SK-N-MC (cell line): ENCODE measurements around the gene SIGMAR1.

Experiments used
- EZH2 ChIP-seq: fragments of 200-600 bp; sonication (generic); IDR thresholded peaks from one replicate; pipeline ENCODE4 v1.6.1; 2017; ENCODE audit warnings: antibody characterized with exemption
- FOXP2 ChIP-seq: optimal IDR thresholded peaks from 2 replicates; pipeline ENCODE3; 2011; ENCODE audit warnings: mild to moderate bottlenecking, moderate library complexity; ENCODE audit not compliant: insufficient read depth; ENCODE audit errors: extremely low read length, control extremely low read depth
- POLR2AphosphoS5 ChIP-seq: IDR thresholded peaks from 2 replicates; pipeline ENCODE4 v1.6.1; 2012; ENCODE audit warnings: mild to moderate bottlenecking, low read depth, low read length, borderline replicate concordance

DNA sequence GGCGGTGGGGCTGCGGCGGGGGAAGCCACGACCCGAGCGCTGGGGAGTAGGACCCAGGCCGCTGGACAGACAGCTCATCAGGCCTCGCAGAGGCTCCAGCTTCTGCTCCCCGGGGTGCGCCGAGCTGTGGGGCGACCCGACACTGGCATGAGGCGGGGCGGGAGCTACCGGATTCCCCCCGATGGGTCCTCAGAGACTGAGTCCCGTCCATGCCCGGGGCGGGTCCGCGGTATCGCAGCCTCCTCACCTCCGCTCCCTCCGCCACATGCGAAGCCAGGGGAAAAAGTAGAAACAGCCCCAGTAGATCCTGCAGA lies 27.4 kb upstream of the SIGMAR1 start:
- TF ChIP-seq EZH2 (no peak), POLR2AphosphoS5 (no peak; the same call in none of the 2 replicates), FOXP2 (no peak)
